Astrocyte (in vitro differentiated cells and primary cell): ENCODE data around the gene TXNL4A. TPM values are rescaled to one million over a fixed set of nuclear protein-coding genes. Genes with fewer than 3 reads are reported as not detected.

Experiments used
- DNase-seq: peaks from one replicate; pipeline ENCODE4 v3.0.0-alpha.2; 2010; ENCODE audit warnings: low read depth
- FAIRE-seq: peaks from 2 replicates; lab custom pipeline; 2011; peaks lifted over from hg19 to GRCh38; lab: Jason Lieb, UNC
- H2AFZ ChIP-seq: 2 replicates; pipeline ENCODE4 v1.6.0; 2012; ENCODE audit warnings: low read depth, low read length, inconsistent platforms
- H3K27ac ChIP-seq: 2 replicates; pipeline ENCODE4 v1.5.1; 2011; ENCODE audit warnings: low read depth, low read length, inconsistent platforms
- H3K27me3 ChIP-seq: 2 replicates; pipeline ENCODE4 v1.6.0; 2011; ENCODE audit warnings: low read length, inconsistent platforms; ENCODE audit not compliant: insufficient read depth
- H3K36me3 ChIP-seq: 2 replicates; pipeline ENCODE4 v1.5.1; 2011; ENCODE audit warnings: low read length, inconsistent platforms; ENCODE audit not compliant: insufficient read depth
- H3K4me1 ChIP-seq: 2 replicates; pipeline ENCODE4 v1.5.1; 2011; ENCODE audit warnings: low read length, inconsistent platforms; ENCODE audit not compliant: insufficient read depth
- H3K4me2 ChIP-seq: 2 replicates; pipeline ENCODE4 v1.6.0; 2012; ENCODE audit warnings: low read length, inconsistent platforms
- H3K4me3 ChIP-seq: 2 replicates; pipeline ENCODE4 v1.5.1; 2011; ENCODE audit warnings: low read depth, mild to moderate bottlenecking, low read length, inconsistent platforms; ENCODE audit not compliant: insufficient read depth
- H3K79me2 ChIP-seq: 2 replicates; pipeline ENCODE4 v1.6.0; 2012; ENCODE audit warnings: mild to moderate bottlenecking, low read length, inconsistent platforms; ENCODE audit not compliant: insufficient read depth
- H3K9ac ChIP-seq: 2 replicates; pipeline ENCODE4 v1.6.0; 2012; ENCODE audit warnings: mild to moderate bottlenecking, low read length, inconsistent platforms
- H3K9me3 ChIP-seq: 2 replicates; pipeline ENCODE4 v1.5.1; 2012; ENCODE audit warnings: low read depth, mild to moderate bottlenecking, low read length, inconsistent platforms; ENCODE audit not compliant: insufficient read depth
- H4K20me1 ChIP-seq: 2 replicates; pipeline ENCODE4 v1.6.0; 2012; ENCODE audit warnings: low read length, inconsistent platforms; ENCODE audit not compliant: insufficient read depth
- H3K27ac Mint-ChIP-seq: one replicate; pipeline ENCODE4 v1.8.0; 2021; ENCODE audit warnings: mild to moderate bottlenecking, mixed read lengths; ENCODE audit not compliant: unreplicated experiment
- H3K27me3 Mint-ChIP-seq: one replicate; pipeline ENCODE4 v1.8.0; 2021; ENCODE audit warnings: low read depth, mixed read lengths; ENCODE audit not compliant: unreplicated experiment
- H3K36me3 Mint-ChIP-seq: one replicate; pipeline ENCODE4 v1.8.0; 2021; ENCODE audit warnings: low read depth, mixed read lengths; ENCODE audit not compliant: unreplicated experiment
- H3K4me1 Mint-ChIP-seq: one replicate; pipeline ENCODE4 v1.8.0; 2021; ENCODE audit warnings: low read depth, mixed read lengths; ENCODE audit not compliant: unreplicated experiment
- H3K4me3 Mint-ChIP-seq: one replicate; pipeline ENCODE4 v1.8.0; 2021; ENCODE audit warnings: mild to moderate bottlenecking, moderate library complexity, mixed read lengths; ENCODE audit not compliant: unreplicated experiment
- H3K9me3 Mint-ChIP-seq: one replicate; pipeline ENCODE4 v1.8.0; 2021; ENCODE audit warnings: mild to moderate bottlenecking, mixed read lengths; ENCODE audit not compliant: unreplicated experiment
- EZH2 ChIP-seq: IDR thresholded peaks from 2 replicates; pipeline ENCODE4 v1.6.1; 2012; ENCODE audit warnings: mild to moderate bottlenecking, low read length, inconsistent platforms; ENCODE audit not compliant: insufficient read depth
- total RNA-seq: library from RNA; stranded (reverse); gene quantifications from 2 replicates; pipeline ENCODE4 v1.2.1, GENCODE V29; 2021
- TF ChIP-seq, protein P1 (sequence below): IDR thresholded peaks from 2 replicates; pipeline ENCODE4 v1.5.1; 2011; ENCODE audit warnings: low read depth, mild to moderate bottlenecking, inconsistent platforms, low read length, moderate library complexity; ENCODE audit not compliant: insufficient read depth

TXNL4A gene
- total RNA-seq, 1 donor from 2014 or later = 135 TPM

DNA sequence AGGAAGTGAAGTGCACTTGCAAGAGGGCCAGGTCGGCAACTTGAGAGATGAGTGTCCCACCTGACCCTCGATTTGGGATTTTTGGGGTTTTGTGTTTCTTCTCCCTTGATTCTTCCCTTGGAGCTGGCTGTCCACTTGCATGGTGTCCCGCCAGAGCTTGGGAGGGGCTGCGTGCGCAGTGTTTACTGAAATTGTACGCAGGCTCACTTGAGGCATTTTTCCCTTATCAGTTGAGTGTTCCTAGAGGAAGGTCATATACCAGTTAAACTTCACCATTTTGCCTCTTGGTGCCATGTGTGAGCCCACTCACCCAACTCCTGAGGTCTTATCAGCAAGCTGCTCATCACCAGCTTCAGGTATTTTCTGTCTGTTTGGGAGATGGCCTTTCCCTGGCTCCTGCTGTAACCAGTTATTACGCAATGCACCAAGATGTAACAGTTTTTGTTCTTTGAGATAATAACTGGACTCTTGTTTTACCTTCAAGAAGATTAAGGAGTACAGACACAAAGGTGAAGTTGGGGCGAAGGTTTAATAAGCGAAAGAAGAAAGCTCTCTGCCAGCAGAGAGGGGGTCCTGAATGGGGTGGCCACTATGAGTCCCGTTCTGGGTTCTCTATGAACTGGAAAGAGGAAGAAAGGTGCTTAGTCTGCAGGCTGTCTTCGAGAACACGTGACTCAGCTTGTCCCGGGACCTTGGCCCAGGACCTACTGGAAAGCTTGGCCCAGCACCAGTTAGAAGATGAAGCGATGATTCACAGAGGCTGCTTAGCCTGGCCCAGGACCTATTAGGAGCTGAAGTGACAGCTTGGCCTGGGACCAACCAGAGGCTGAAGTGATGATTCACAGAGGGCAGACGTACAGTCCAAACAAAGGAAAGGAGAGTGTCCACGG is 21.5 kb upstream of the TXNL4A start:
- no peaks in the 10 kb centered on the region for H3K27me3 Mint-ChIP-seq
- Histone ChIP-seq H3K9me3 (no peaks in the 10 kb centered on the region), H3K9ac (no peak overlapping the region), H3K79me2 (no peaks in the 10 kb centered on the region), H3K36me3 (no peaks in the 10 kb centered on the region), H3K4me3 (no peak overlapping the region), H3K27ac (peak overlapping the region; percentile 36), H3K4me1 (peaks cover 14% of the 10 kb centered on the region), H2AFZ (peak overlapping the region; percentile 34), H3K27me3 (no peaks in the 10 kb centered on the region), H4K20me1 (no peaks in the 10 kb centered on the region), H3K4me2 (peak overlapping the region; percentile 52)
- H3K27ac Mint-ChIP-seq = peak overlapping the region; percentile 75
- FAIRE-seq (peak; percentile 89), DNase-seq (peak; percentile 98)
- TF ChIP-seq, protein P1, sequence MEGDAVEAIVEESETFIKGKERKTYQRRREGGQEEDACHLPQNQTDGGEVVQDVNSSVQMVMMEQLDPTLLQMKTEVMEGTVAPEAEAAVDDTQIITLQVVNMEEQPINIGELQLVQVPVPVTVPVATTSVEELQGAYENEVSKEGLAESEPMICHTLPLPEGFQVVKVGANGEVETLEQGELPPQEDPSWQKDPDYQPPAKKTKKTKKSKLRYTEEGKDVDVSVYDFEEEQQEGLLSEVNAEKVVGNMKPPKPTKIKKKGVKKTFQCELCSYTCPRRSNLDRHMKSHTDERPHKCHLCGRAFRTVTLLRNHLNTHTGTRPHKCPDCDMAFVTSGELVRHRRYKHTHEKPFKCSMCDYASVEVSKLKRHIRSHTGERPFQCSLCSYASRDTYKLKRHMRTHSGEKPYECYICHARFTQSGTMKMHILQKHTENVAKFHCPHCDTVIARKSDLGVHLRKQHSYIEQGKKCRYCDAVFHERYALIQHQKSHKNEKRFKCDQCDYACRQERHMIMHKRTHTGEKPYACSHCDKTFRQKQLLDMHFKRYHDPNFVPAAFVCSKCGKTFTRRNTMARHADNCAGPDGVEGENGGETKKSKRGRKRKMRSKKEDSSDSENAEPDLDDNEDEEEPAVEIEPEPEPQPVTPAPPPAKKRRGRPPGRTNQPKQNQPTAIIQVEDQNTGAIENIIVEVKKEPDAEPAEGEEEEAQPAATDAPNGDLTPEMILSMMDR = no peak
- H3K36me3 Mint-ChIP-seq = no peaks in the 10 kb centered on the region
- peaks cover 10% of the 10 kb centered on the region for H3K4me1 Mint-ChIP-seq
- no peak overlapping the region for H3K4me3 Mint-ChIP-seq
- H3K9me3 Mint-ChIP-seq = peaks cover 25% of the 10 kb centered on the region

DNA sequence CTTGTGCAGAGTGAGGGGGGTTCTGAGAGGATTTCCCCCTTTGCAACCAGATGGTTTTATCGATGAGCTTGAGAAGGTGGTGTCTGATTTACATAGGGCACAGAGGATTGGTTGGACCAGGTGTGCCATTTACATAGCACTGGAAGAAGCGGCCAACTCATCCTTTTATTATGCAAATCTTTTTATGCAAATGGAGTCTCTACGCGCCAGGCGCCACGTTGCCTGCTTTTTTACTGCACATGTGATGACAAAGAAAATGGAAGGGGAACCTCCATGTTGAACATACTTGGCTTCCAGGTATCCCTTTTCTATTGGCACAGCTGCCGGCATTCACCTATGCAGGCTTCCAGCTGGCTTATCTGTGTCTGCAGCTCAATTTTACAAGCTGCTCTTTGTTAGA is 18.4 kb upstream of the TXNL4A start:
- Mint-ChIP-seq H3K27me3 (no peaks in the 10 kb centered on the region), H3K9me3 (peaks cover 18% of the 10 kb centered on the region), H3K36me3 (no peaks in the 10 kb centered on the region), H3K4me3 (no peak overlapping the region), H3K27ac (no peak overlapping the region), H3K4me1 (peaks cover 10% of the 10 kb centered on the region)
- FAIRE-seq (no peak), DNase-seq (no peak)
- no peak overlapping the region for H3K4me2 ChIP-seq
- H4K20me1 ChIP-seq = no peaks in the 10 kb centered on the region
- H2AFZ ChIP-seq = no peak overlapping the region
- peaks cover 14% of the 10 kb centered on the region for H3K4me1 ChIP-seq
- no peak overlapping the region for H3K27ac ChIP-seq
- H3K9me3 ChIP-seq = no peaks in the 10 kb centered on the region
- TF ChIP-seq, protein P1 = no peak
- no peak for TF ChIP-seq EZH2
- no peaks in the 10 kb centered on the region for H3K79me2 ChIP-seq
- H3K36me3 ChIP-seq = no peaks in the 10 kb centered on the region
- no peak overlapping the region for H3K4me3 ChIP-seq
- H3K9ac ChIP-seq = no peak overlapping the region
- no peaks in the 10 kb centered on the region for H3K27me3 ChIP-seq
